Measurements from ENCODE around the gene ZNF524. TPM values are rescaled to one million over a fixed set of nuclear protein-coding genes. Genes with fewer than 3 reads are reported as not detected.

ZNF524 gene
- total and polyA plus RNA-seq, 12 donors: 7.9 to 39.4 (median 14.1) TPM

DNA sequence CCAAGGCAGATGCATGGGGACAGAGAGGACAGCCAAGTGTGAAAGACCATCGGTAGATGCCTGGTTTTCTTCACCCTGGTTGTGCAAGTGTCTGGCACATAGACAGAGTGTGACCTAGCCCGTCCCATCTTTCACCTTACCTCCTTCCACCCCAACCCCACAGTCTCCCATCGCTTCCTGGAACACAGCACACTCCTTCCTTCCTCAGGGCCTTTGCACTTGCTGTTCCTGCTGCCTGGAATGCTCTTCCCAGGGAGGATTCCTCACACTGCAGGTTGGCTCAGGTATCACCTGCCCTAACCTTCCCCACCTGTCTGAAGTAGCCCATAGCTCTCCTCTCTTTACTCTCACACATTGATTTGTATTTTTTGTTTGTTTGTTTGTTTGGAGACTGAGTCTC is 3.8 kb upstream of the ZNF524 start:
- no peaks in the 10 kb centered on the region for H3K27me3 ChIP-seq
- TF ChIP-seq, protein P1, sequence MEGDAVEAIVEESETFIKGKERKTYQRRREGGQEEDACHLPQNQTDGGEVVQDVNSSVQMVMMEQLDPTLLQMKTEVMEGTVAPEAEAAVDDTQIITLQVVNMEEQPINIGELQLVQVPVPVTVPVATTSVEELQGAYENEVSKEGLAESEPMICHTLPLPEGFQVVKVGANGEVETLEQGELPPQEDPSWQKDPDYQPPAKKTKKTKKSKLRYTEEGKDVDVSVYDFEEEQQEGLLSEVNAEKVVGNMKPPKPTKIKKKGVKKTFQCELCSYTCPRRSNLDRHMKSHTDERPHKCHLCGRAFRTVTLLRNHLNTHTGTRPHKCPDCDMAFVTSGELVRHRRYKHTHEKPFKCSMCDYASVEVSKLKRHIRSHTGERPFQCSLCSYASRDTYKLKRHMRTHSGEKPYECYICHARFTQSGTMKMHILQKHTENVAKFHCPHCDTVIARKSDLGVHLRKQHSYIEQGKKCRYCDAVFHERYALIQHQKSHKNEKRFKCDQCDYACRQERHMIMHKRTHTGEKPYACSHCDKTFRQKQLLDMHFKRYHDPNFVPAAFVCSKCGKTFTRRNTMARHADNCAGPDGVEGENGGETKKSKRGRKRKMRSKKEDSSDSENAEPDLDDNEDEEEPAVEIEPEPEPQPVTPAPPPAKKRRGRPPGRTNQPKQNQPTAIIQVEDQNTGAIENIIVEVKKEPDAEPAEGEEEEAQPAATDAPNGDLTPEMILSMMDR (IDR thresholded peaks at IDR 0.05): no peak
- no peak overlapping the region for H3K4me3 ChIP-seq
- peaks cover 4 to 16% (median 14%) of the 10 kb centered on the region in 9 donors for H3K4me1 ChIP-seq
- ATAC-seq: no peak
- peaks cover 0 to 54% (median 13%) of the 10 kb centered on the region in 9 donors for H3K36me3 ChIP-seq
- H3K27ac ChIP-seq: no peak overlapping the region
- intact Hi-C loops (cut with DNase I): loop anchor here in 1 of 10 donors (5.0 kb wide), 2 partner anchors 49 to 79 kb away; partner anchors contain the start of gene SBK3
- 85 to 93% methylated on average over 3 of the region's 3 CpGs for WGBS, 2 donors
- no peaks in the 10 kb centered on the region for H3K9me3 ChIP-seq
- DNase-seq: no peak

DNA sequence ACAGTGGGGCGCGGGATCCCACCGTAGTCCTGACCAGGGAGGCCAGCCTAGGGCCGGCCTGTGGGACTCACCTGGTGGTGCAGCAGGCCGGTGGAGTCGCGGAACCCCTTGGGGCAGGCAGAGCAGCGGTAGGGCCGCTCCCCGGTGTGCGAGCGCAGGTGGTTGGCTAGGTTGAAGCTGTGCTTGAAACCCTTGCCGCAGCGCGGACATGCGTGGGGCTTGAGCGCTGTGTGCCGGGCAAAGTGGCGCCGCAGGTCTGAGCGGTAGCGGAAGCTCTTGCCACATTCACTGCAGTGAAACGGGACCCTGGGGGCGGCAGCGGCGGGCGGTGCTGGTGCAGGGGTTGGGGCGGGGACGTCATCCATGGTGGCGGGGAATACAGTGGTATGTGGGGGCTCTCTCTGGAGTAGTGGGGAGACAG is 2.6 kb upstream of the ZNF524 start:
- intact Hi-C loops (cut with DNase I): loop anchor here in 1 of 10 donors (5.0 kb wide), 2 partner anchors 50 to 80 kb away; partner anchors contain the start of gene SBK3
- no peak for ATAC-seq
- DNase-seq: no peak
- 96 to 97% methylated on average over 30 of the region's 30 CpGs for WGBS, 2 donors
- Histone ChIP-seq H3K4me3 (no peak overlapping the region), H3K36me3 (peaks cover 0 to 48% (median 8%) of the 10 kb centered on the region in 9 donors), H3K9me3 (no peaks in the 10 kb centered on the region), H3K27me3 (no peaks in the 10 kb centered on the region), H3K4me1 (peaks cover 4 to 20% (median 15%) of the 10 kb centered on the region in 9 donors), H3K27ac (no peak overlapping the region)
- TF ChIP-seq, protein P1 (IDR thresholded peaks at IDR 0.05): no peak

DNA sequence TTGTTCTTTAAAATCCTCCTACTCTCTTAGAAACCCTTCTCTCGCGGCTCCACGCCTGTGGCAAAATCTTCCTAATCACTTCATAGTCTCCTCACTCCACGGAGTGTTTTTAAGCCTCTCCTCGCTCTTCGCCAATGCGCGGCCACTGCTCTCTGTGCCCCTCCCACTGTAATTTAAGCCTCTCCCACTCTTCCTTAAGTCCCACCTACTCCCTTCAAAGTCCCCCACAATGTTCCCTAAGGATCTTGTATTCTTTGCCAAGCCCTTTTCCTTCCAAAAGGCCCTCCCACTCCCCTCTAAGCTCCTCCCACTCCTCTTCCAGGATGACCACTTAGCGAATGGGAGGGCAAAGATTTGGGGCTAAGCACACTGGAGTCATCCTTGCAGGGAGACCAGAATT is 2.1 kb upstream of the ZNF524 start:
- Histone ChIP-seq H3K27me3 (no peaks in the 10 kb centered on the region), H3K4me1 (peaks cover 4 to 20% (median 15%) of the 10 kb centered on the region in 9 donors), H3K36me3 (peaks cover 0 to 49% (median 8%) of the 10 kb centered on the region in 9 donors), H3K4me3 (peak overlapping the region in 1 of 10 donors; percentile 92), H3K27ac (peak overlapping the region in 3 of 10 donors; percentile 36 to 100 (median 98)), H3K9me3 (no peaks in the 10 kb centered on the region)
- intact Hi-C loops (cut with DNase I): loop anchor here in 3 of 10 donors (2.0 to 5.0 kb wide), 3 partner anchors 51 to 81 kb away; partner anchors contain the start of gene SBK3 (in 1 of the 3)
- TF ChIP-seq, protein P1 (IDR thresholded peaks at IDR 0.05): no peak
- no peak for ATAC-seq
- DNase-seq: no peak
- WGBS, 2 donors: 83 to 86% methylated on average over 9 of the region's 9 CpGs

DNA sequence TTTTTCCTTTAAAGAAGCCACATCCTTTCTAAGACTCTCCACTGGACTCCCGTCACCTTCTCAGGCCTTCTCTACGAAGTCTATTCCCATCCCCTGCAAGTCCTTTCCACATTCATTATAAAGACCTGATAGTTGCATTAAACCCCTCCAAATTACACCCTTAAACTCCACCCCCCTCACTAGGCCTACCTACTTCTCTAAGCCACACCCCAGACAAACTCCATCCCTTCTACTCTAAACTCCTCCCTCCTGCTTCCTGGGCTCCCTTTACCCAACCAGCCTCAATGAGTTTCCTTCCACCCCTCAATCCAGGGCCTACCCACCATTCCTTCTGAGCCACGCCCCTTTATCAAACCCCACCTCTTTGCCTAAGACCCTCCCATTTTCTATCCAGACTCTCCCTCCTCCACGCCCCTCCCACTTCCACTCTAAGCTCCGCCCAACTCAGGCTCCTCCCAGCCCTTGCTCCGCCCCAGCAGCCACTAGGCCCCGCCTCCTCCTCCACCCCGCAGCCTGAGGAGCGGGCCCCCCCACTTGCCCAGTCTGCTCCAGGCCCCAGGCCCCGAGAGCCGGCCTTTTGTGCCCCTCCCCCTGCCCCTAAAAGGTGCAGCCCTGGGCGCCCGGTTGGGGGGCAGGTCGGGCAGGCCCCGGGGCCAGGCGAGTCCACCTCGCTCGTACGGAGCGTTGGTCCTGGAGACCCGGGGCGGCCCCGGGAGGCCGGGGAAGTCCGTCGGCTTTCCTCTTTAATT is 1.2 kb upstream of the ZNF524 start:
- intact Hi-C loops (cut with DNase I): loop anchor here in 3 of 10 donors (1.0 to 5.0 kb wide), 5 partner anchors 25 to 82 kb away; partner anchors contain the start of genes SBK3 (in 1 of the 3) and ZNF784 (in 1 of the 3)
- 5 to 7% methylated on average over 26 of the region's 26 CpGs for WGBS, 2 donors
- ATAC-seq: peak; percentile 79 to 89 (median 84)

More for the DNA sequence above, 1.2 kb upstream of the ZNF524 start:
- TF ChIP-seq, protein P1 (IDR thresholded peaks at IDR 0.05): no peak
- H3K4me1 ChIP-seq: peaks cover 4 to 24% (median 16%) of the 10 kb centered on the region in 9 donors
- H3K9me3 ChIP-seq: no peaks in the 10 kb centered on the region
- peak overlapping the region; percentile 54 to 94 (median 76) for H3K4me3 ChIP-seq
- no peaks in the 10 kb centered on the region for H3K27me3 ChIP-seq
- DNase-seq: peak; percentile 92 to 93
- H3K36me3 ChIP-seq: peaks cover 0 to 42% (median 8%) of the 10 kb centered on the region in 9 donors
- peak overlapping the region; percentile 96 to 100 (median 98) for H3K27ac ChIP-seq

Data from heart right ventricle (tissue), 16 donors.